HG03108 (cell line): Measurements from ENCODE around the gene ARAP2.
A peak's percentile ranks its signal among the peaks of the same experiment; 100 is the strongest.

Experiments
- ATAC-seq: cut with Tn5 transposase; IDR thresholded peaks from one replicate; pipeline ENCODE4 v1.9.1; 2021; ENCODE audit warnings: moderate library complexity; ENCODE audit not compliant: unreplicated experiment

The ARAP2 gene

GRCh38 chr4:36224972-36225903, 19.1 kb downstream of the ARAP2 start:
- ATAC-seq: peak; percentile 60

DNA sequence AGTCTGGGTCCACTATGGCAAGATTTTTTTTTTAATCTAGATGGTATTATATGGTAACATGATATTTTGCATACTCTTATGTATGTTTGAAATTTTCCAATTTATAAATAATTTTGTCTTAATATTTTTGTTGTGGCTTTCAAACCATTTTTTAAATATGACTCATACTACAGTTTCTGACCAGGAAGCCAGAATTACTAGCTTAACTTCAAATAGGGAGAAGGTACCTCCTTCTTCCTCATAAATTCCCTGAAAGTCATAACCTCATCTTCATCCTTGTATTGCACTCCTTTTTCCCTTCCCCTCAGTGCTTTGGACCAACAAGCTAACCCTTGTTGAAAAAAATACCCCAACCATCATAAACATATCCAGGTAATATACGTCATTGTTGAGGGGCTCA, 21.6 kb downstream of the ARAP2 start:
- no peak for ATAC-seq

DNA sequence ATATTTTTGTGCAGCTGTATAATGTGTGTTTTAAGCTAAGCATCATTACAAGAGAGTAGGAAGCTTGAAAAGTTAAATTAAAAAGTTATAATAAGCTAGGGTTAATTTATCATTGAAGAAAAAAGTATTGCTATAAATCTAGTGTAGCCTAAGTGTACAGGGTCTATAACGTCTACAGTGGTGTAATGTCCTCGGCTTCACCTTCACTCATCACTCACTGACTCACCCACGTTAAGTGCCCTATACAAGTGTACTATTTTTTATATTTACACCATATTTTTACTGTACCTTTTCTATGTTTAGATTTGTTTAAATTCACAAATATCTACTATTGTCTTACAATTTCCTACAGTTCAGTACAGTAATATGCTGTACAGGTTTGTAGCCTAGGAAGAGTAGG, 23.5 kb downstream of the ARAP2 start:
- ATAC-seq: no peak

GRCh38 chr4:36218121-36218520, 26.2 kb downstream of the ARAP2 start:
- no peak for ATAC-seq

GRCh38 chr4:36215627-36216026, 28.7 kb downstream of the ARAP2 start:
- no peak for ATAC-seq

DNA sequence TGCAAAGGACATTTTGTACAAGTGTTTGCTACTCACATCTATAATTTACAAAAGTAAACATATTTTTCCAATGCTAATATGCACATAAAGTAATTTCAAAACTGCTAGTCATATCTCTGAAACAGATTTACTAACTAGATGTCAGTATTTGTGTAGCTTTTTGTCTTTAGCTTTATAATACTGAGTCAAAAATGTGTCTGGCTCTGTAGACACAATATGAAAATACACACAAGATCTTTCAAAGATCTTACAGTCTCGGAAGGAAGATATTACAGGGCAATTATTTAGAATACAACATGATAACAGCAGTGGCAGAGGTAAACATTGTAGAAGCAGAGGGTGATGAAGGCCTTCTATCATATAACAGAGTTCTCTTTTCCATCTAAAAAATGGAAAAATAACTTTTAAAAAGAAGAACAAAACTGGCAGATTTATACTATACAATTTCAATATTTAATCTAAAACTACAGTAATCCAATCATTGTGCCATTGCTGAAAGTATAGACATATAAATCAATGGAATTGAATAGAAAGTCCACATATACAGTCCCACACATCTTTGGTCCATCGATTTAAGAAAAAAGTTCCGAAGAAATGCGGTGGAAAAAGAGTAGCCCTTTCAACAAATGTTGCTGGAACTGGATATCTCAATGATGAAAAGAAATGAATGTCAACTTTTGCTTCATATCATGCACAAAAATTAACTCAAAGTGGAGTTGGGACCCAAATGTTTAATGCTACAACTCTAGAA, 29.4 kb downstream of the ARAP2 start:
- ATAC-seq: no peak

GRCh38 chr4:36213977-36214376, 30.3 kb downstream of the ARAP2 start:
- ATAC-seq: no peak

DNA sequence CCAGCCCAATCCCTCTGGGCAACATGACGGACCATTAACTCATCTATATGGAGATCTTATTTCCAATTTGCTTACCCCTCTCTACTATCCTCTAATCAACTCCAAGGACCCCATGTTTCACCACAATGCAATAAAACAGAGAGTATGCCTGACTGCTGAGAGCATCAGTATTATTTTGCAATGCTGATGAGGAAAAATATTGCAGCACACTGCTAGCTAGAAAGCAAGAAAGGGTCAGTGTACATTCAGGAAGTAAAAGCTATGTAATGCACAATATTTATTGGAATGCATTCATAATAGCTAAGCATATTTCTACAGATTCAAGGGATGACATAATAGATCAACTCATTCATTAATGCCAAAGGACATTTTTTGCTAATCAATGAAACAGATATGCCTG, 33.2 kb downstream of the ARAP2 start:
- ATAC-seq: no peak

DNA sequence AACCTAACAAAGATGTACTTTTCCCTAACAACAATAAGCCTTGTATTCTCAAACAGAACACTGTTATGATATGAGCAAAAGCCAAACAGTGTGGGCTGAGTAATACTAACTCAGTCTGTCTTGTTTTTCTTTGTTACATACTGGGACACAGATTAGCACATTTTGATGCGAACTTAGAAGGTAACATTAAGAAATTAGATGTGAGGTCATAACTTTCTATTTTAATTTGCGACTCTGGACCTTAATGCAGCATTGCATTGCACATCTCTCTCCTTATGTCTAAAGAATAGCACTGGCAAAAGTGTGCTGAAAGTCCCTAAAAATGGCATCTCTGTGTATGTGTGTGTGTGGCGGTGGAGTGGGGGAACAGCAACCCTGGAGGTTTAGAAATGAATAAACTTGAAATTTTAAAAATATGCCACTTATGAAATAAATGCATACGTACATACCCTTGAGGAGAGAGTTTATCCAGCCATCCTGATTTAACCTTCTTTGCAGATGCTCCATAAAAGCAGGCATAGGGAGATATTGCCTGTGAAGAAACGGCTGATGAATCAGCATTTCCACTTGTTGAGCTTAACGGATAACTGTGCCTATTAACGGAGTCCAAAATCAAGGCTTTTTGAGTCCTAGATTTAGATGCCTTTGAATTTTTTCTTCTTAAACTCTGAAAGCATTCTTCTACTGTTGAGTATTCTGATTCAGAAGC, 34.2 kb downstream of the ARAP2 start:
- no peak for ATAC-seq

DNA sequence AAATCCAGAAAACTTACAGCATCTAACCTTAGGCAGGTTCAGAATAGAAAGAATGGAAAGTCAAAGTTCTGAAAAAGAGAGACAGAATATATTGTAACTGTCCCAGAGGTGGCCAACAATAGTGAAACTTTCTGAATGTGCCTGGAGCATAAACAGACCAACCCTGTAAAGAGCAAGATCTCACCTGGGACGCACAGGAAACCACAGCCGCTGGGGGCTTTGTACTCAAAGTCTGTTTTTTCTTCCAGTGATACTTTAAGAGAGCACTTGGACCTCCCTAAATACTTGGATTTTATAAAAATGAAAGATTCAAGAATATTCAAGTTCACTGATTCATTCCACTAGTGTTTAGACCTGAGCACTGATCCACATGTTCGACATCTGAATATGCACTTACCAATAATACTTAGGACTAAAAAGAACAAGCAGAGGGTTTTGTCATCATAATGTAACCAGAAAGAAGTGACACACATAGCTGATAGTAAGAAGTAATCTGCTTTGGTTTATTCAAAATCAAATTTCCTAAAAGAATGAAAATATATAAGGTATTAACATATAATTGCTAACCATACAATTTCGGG, 35.3 kb downstream of the ARAP2 start:
- ATAC-seq: peak; percentile 89

DNA sequence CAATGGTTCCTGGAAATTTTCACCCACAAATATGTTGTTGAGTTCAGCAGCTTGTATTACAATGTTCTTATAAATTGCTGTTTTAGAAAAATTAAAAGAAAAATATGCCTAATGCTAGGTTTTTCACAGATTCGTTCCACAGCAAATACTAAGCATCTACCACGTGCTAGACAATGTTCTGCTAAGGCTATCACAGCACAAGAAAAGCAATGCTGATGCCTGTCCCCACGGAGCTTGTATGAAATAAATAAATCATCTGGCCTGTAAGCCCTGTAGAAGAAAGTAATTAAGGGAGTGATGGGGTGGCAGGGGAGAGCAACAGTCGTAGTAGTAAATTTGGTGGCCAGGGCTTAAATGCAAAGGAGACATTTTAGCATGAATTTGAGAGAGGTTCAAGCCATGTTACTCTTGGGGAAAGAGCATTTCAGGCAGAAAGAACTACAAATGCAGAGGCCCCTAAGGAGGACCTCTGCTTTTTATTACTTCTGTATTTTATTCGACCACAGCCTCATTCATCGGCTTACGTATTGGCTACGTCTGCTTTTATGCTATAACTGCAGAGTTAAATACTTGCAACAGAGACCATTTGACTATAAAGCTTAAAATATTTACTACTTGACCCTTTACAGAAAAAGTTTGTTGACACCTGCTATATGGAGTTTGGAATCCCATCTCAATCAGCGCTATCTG, 36.3 kb downstream of the ARAP2 start:
- no peak for ATAC-seq

GRCh38 chr4:36207367-36207766, 36.9 kb downstream of the ARAP2 start:
- ATAC-seq: no peak

GRCh38 chr4:36206603-36207311, 37.6 kb downstream of the ARAP2 start:
- ATAC-seq: no peak

DNA sequence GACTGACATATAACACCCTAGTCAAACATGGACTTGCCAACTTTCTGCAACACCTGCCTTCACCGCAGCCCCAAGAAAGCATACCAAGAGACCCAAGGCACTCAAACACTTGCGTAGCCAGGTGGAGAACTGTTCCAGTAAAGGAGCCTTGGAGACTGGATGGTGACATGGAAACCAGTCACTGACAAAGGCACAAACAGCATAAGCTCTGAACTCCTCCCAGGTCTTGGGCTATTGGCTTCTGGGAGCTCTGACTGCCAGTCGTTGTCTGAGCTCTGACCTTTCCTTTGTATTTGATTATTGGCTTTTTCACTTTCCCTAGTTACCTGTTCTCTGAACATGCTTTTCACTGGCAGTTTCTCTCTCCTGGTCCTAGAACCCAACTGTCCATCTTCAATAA, 38.3 kb downstream of the ARAP2 start:
- ATAC-seq: no peak

- no peak for ATAC-seq
Measured at GRCh38 chr4:36198861-36199260, 45.5 kb downstream of the ARAP2 start.

- no peak for ATAC-seq
Measured at GRCh38 chr4:36198068-36198808, 46.1 kb downstream of the ARAP2 start.

GRCh38 chr4:36197501-36197900, 46.8 kb downstream of the ARAP2 start:
- ATAC-seq: no peak

- no peak for ATAC-seq
Measured at GRCh38 chr4:36196145-36196913, 48.0 kb downstream of the ARAP2 start.
